Fibroblast of skin of left biceps (primary cell): ENCODE results near the gene MRPL32.
A peak's percentile ranks its signal among the peaks of the same experiment; 100 is the strongest.

Source experiments
- DNase-seq, 2 experiments: peaks; one replicate each; pipeline ENCODE4 v3.0.0-alpha.2; 2013; ENCODE audit warnings: low read depth in 2 of 2

MRPL32 gene

DNA sequence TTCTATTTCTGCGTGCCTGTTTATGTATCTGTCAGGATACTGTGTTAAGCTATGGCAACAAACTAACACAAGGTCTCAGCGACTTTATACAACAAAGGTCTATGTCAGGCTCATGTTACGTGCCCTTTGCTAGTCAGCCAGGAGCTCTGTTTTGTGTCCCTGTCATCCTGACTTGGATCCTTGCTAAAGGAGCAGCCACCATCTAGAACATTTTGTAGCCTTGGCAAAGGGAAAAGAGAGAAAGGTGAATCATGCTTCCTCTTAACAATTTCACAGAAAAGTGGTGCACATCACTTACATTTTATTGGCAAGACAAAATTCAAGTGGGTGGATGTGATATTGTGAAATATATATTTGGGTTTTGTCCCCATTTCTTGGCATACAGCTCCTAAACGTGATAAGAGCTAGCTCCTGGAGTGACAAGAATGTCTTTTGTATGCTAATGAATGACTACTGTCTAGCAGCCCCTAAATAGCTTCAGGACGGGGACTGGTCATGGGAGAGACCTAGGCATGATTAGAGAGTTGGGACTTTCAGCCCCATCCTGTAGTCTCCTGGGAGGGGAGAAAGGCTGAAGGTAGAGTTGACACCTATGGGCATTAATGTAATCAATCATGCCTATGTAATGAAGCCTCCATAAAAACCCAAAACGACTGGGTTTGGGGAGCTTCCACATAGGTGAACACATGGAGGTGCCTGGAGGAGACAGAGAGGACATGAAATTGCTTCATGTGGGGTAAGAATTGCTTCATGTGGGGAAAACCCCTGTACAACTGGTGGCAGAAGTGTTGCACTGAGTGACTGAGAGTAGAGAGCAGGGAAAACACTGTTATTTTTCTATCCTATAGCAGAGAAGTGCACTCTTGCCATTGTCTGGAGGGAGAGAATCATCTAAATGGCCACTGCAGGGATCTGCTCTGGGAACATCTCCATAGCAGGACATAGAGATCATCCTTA is 33.0 kb downstream of the MRPL32 start:
- DNase-seq = no peak

DNA sequence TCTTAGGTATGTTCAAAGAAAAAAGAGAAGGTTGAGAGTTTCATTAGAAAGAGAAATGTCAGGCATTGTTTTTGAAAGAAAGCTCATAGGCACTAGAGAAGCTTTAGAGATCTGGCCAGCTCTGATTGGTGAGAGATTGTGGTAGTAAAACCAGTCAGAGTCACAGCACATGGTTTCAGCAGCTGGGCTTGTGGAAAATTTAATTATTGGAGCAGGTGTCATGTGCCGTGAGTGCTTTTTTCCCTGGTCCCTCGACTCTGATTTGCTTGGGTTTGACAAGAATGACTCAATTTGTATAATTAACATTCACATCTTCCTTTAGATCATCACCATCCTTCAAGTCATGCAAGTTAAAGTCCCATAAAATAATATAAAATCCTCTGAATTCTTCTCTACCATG is 35.2 kb downstream of the MRPL32 start:
- DNase-seq = no peak

DNA sequence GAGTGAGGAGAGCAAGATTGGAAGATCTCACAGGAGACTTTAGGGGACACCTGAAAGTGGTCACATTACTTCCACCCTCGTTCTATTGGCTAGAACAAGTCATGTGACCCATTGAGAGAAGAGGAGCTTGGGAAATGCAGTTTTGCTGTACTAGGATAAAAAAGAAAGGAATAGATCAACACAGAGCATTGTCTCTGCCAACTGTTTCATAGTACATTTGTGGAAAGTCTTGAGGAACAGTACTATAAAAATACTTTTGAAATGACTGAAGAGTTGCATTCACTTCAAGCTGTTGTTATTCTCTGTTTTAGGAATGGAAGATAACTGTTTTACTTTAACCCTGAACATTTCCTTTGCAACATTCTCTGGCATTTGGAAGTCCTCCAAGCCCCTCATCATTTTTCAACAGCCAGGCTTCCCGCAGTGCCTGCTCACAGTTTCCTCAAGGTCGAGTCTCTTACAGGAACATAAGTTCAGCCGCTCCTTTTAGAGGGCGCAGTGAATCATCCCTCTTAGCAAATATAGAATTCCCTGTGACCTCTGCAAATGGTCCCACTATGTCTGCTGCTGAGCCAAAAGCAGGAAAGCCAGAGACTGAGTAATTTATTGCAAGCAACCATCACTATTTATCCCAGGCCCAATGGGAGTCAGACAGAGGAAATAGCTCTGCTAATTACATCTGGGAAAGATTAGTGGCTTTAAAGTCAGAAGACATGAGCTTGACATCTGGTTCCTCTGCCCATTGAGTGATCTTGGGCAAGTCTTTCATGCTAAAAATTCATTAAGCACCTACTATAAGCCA is 40.7 kb downstream of the MRPL32 start:
- peak; percentile 100 for DNase-seq

DNA sequence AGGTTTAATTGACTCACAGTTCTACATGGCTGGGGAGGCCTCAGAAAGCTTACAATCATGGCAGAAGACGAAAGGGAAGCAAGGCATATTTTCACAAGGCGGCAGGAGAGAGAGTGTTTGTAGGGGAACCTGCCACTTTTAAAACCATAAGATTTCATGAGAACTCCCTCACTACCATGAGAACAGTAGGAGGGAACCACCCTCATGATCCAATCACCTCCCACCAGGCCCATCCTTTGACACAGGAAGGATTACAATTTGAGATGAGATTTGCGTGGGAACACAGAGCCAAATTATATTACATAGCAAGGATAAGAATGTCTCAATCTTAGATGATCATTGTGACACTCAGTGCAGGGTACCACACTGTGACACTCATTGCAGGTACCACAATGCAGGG is 44.2 kb downstream of the MRPL32 start:
- DNase-seq = no peak

DNA sequence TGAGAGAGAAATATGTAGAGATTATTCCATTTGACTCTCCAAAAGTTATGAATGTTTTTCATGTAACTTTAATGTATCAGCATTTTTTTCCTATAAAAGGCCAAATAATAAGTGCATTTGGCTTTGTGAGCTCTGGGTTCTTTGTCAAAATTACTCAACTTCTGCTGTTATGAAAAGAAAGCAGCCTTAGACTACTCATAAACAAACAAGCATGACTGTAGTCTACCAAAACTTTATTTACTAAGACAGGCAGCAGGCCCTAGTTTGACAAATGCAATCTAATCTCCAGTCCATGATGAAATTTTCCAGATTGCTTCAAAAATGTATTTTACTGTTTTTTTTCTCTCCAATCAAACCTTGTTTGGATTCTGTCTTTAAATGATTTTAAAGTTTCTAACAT is 46.3 kb downstream of the MRPL32 start:
- DNase-seq = no peak

DNA sequence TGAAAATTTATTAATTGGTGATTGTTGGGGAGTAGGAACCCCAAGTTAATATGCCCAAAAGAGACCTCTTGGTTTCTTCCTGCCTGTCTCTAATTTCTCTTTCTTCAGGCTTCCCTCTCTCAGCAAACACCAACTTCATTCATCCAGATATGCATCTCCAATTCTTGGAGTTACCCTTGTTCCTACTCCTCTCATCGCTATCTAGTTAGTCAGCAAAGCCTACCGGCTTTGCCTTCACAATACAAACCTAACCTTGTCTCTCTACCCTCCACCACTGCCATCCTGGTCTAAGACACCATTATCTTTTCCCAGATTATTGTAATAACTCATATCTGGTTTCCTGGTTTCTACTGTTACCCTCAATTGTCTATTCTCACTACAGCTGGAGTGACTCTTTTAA is 47.9 kb downstream of the MRPL32 start:
- DNase-seq = no peak

DNA sequence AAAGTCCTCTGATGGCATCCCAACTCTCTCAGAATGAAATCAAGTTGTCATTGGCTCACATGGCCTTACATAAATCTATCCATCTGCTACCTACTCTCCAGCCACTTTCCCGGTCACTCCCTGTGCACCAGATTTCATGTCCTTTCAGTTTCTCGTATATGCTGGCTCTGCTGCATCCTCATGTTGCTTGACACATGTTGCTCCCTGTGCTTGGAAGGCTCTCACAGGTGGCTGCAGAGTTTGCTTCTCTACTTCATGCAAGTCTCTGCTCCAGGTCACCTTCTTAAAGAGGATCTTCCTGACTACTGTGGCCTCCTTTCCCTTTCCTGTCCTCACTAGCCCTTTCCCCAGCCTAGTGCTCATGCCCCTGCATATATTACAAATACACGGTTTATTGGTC is 48.3 kb downstream of the MRPL32 start:
- no peak for DNase-seq

DNA sequence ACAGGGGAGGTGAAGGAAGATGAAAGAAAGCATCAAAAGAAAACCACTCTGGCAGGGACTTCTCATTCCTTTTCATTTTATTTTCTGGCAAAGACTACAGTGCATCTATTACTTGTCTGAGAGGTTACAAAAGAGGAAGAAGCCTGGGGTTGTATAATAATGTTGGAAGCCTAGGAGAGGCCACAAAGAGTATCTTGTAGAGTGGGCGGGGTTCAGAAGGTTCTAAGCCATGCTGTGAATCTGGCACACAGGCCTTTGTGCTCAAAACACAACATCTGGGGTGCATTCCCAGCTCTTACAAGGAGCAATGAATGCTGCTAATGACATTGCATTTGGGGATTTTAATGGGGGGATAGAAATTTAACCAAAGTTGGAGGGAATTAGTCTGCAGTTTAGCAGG is 49.4 kb downstream of the MRPL32 start:
- DNase-seq = no peak

DNA sequence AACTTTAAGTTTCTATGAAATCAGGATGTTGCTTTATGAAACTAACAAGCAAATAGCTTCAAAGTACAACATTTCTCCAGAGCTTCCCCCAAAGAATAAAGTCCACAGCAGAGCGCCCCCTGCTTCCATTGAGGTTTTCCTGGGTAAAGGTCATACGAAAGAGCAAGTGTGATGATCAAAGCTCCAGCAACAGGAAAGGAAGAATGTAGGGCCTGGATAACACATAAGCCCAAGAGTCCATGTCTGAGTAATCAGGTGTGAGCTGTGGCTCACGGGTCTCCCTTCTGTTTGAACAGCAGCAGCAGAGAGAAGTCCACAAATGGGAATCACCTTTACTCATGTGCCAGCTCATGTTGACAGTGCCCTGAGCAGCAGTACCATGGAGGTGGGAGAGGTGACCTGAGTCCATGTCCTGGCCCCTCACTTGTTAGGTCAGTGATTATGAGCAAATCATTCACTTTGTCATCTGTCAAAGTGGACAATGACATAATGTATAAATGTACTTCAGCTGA is 50.5 kb downstream of the MRPL32 start:
- no peak for DNase-seq

DNA sequence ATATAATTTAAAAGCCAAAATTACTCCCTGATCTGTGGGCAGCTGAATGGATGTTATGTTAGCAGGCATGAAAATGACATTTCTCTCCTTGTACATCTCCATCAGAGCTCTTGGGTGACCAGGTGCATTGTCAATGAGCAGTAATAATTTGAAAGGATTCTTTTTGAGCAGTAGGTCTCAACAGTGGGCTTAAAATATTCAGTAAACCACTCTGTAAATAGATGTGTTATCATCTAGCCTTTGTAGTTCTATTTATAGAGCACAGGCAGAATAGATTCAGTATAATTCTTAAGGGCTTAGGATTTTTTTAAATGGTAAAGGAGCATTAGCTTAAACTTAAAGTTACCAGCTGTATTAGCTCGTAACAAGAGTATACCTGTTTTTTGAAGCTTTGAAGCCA is 52.0 kb downstream of the MRPL32 start:
- DNase-seq = no peak

DNA sequence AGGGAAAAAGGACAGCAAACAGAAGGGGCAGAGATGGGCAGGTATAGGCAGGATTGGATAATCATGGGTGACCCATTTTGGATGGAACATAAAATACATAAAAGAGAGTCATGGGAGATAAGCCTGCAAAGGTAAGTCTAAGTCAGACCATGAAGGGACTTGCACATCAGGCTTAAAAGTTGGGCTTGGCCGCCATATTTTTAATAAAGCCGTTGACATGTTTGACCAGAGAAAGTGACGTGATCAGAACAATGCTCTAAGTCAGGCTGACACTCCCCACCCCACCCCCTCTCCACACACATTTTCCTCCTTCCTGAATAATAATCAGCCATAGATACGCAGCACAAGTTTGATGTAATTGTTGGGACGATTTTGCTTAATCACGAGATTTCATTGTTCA is 54.0 kb downstream of the MRPL32 start:
- no peak for DNase-seq

DNA sequence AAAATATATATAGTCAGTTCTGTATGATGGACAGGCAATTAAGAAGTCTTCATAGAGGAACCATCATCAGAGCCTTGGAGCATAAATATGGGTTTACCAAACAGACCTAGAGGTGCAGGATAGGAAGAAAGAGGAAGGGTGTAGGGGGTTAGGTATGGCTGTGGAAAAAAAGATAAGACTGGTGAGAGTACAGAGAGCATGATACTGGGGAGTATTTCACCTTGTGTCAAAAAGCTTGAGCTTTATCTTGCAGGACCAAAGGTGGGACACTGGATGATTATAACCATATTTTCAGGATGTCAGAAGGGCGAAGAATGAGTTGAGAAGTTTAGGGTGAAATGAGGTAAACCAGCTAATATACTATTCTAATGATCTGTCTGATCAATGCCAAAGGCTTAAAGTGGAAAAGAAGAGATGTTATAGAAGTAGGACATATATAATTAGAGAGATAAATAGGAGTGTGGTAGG is 54.6 kb downstream of the MRPL32 start:
- DNase-seq = no peak
